Upper lobe of left lung (tissue), 4 donors: ENCODE results near the gene OR6S1.

Experiments
- EP300 ChIP-seq, 4 donors: sonication (generic); formaldehyde crosslinking; IDR thresholded peaks; one replicate each; pipeline ENCODE4 v1.5.1; 2017; ENCODE audit warnings: antibody characterized with exemption in 4 of 4, control low read depth in 2 of 4
- TF ChIP-seq, protein P1 (sequence below), 6 experiments: fragments of 450-650 bp in 4 of 6; fragments of 200-600 bp in 2 of 6; sonication (generic) in 2 of 6; IDR thresholded peaks; one replicate each; pipeline ENCODE4 v1.5.1; 2016 to 2019; ENCODE audit warnings: antibody characterized with exemption in 6 of 6

DNA sequence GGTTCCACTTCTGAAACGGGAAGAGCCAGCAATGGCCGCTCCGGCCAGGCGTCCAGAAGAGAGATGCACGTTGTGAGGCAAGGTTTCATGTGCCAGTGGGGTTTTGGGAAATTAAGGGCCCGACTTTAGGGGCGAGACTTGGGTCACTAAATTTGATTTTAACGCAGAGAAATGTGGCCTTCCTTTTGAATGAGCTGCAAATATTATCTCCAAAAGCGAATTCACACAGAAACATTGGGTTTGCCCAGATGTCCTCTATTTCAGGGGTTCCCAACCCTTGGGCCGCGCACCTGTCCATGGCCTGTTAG is 40.6 kb upstream of the OR6S1 start:
- TF ChIP-seq EP300 (IDR thresholded peaks at IDR 0.05), result no peak
- TF ChIP-seq, protein P1, sequence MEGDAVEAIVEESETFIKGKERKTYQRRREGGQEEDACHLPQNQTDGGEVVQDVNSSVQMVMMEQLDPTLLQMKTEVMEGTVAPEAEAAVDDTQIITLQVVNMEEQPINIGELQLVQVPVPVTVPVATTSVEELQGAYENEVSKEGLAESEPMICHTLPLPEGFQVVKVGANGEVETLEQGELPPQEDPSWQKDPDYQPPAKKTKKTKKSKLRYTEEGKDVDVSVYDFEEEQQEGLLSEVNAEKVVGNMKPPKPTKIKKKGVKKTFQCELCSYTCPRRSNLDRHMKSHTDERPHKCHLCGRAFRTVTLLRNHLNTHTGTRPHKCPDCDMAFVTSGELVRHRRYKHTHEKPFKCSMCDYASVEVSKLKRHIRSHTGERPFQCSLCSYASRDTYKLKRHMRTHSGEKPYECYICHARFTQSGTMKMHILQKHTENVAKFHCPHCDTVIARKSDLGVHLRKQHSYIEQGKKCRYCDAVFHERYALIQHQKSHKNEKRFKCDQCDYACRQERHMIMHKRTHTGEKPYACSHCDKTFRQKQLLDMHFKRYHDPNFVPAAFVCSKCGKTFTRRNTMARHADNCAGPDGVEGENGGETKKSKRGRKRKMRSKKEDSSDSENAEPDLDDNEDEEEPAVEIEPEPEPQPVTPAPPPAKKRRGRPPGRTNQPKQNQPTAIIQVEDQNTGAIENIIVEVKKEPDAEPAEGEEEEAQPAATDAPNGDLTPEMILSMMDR (IDR thresholded peaks at IDR 0.05), result peak in 1 of 6 experiments; percentile 17
